Tibial nerve (tissue), 4 donors: Measurements from ENCODE around the gene TAGLN2. TPM values are rescaled to one million over a fixed set of nuclear protein-coding genes. Genes with fewer than 3 reads are reported as not detected.

Experiments
- DNase-seq, 2 donors: peaks; one replicate each; pipeline ENCODE4 v3.0.0-alpha.2; 2019; ENCODE audit warnings: low spot score in 2 of 2
- H3K27ac ChIP-seq, 4 donors: fragments of 200-600 bp; sonication (generic) in 3 of 4; one replicate each; pipeline ENCODE4 v1.5.1; 2017 to 2019; ENCODE audit warnings: mild to moderate bottlenecking in 1 of 4
- H3K27me3 ChIP-seq, 2 donors: fragments of 200-600 bp; sonication (generic) in 1 of 2; one replicate each; pipeline versions ENCODE4 v1.5.1 to v1.6.0; 2017 to 2019
- H3K36me3 ChIP-seq, 3 donors: fragments of 200-600 bp; sonication (generic); one replicate each; pipeline ENCODE4 v1.5.1; 2018 to 2019
- H3K4me1 ChIP-seq, 4 donors: fragments of 200-600 bp; sonication (generic) in 3 of 4; one replicate each; pipeline ENCODE4 v1.5.1; 2017 to 2019
- H3K4me3 ChIP-seq, 4 donors: fragments of 200-600 bp; sonication (generic) in 3 of 4; one replicate each; pipeline ENCODE4 v1.5.1; 2017 to 2019; ENCODE audit warnings: mild to moderate bottlenecking in 1 of 4, moderate library complexity in 1 of 4
- H3K9me3 ChIP-seq, 4 donors: fragments of 200-600 bp; sonication (generic) in 3 of 4; one replicate each; pipeline ENCODE4 v1.5.1; 2017 to 2019
- CTCF ChIP-seq, 5 experiments: fragments of 200-600 bp in 3 of 5; fragments of 450-650 bp in 2 of 5; sonication (generic) in 3 of 5; IDR thresholded peaks; one replicate each; pipeline ENCODE4 v1.5.1; 2016 to 2019; ENCODE audit warnings: antibody characterized with exemption in 5 of 5, mild to moderate bottlenecking in 3 of 5, moderate library complexity in 2 of 5
- EP300 ChIP-seq, 2 donors: sonication (generic); formaldehyde crosslinking; IDR thresholded peaks; one replicate each; pipeline ENCODE4 v1.6.1; 2017; ENCODE audit warnings: antibody characterized with exemption in 2 of 2, mild to moderate bottlenecking in 1 of 2
- POLR2A ChIP-seq, 2 donors: fragments of 450-650 bp; IDR thresholded peaks; one replicate each; pipeline ENCODE4 v1.6.1; 2017; ENCODE audit warnings: antibody characterized with exemption in 2 of 2, mild to moderate bottlenecking in 2 of 2, moderate library complexity in 2 of 2
- WGBS, 2 donors: methylation state at CpG; one replicate each; pipeline ENCODE4 v1.1.5; 2018; 5-methylcytosine and 5-hydroxymethylcytosine counted together
- total RNA-seq, 4 donors: library from RNA; depleted of rRNA; stranded (reverse); fragments of >200 nt; gene quantifications; one replicate each; pipeline ENCODE4 v1.1.0, GENCODE V29; 2016

Gene TAGLN2
- total RNA-seq, 4 donors from 2014 or later, result 149 to 205 (median 168) TPM

- 77 to 80% methylated on average over 15 of the region's 15 CpGs for WGBS, 2 donors
- peak overlapping the region in 2 of 4 donors; percentile 9 to 25 for H3K4me3 ChIP-seq
These were observed 36.3 kb upstream of the TAGLN2 start for GRCh38 chr1:159961636-159962035.

GRCh38 chr1:159960721-159961381 lies 35.5 kb upstream of the TAGLN2 start:
- 30 to 41% methylated on average over 5 of the region's 5 CpGs for WGBS, 2 donors
- Histone ChIP-seq H3K27me3 (no peaks in the 10 kb centered on the region), H3K4me1 (no peaks in the 10 kb centered on the region), H3K9me3 (no peaks in the 10 kb centered on the region), H3K27ac (peak overlapping the region in 3 of 4 donors; percentile 50 to 75 (median 63)), H3K36me3 (no peaks in the 10 kb centered on the region), H3K4me3 (peak overlapping the region in 2 of 4 donors; percentile 9 to 25)
- TF ChIP-seq POLR2A (IDR thresholded peaks at IDR 0.05) (no peak), CTCF (IDR thresholded peaks at IDR 0.05) (no peak), EP300 (IDR thresholded peaks at IDR 0.05) (peak in 1 of 2 donors; percentile 53)
- DNase-seq, result peak; percentile 52 to 58

More at GRCh38 chr1:159961636-159962035, 36.3 kb upstream of the TAGLN2 start:
- Histone ChIP-seq H3K27me3 (no peaks in the 10 kb centered on the region), H3K9me3 (no peaks in the 10 kb centered on the region), H3K4me1 (no peaks in the 10 kb centered on the region), H3K36me3 (no peaks in the 10 kb centered on the region), H3K27ac (peak overlapping the region in 3 of 4 donors; percentile 50 to 75 (median 60))
- no peak for TF ChIP-seq CTCF (IDR thresholded peaks at IDR 0.05)
- TF ChIP-seq POLR2A (IDR thresholded peaks at IDR 0.05), result no peak
- TF ChIP-seq EP300 (IDR thresholded peaks at IDR 0.05), result no peak
- no peak for DNase-seq

GRCh38 chr1:159959451-159959850 lies 34.1 kb upstream of the TAGLN2 start:
- H3K36me3 ChIP-seq, result no peaks in the 10 kb centered on the region
- H3K27me3 ChIP-seq, result no peaks in the 10 kb centered on the region
- 74 to 84% methylated on average over 4 of the region's 4 CpGs for WGBS, 2 donors
- H3K4me3 ChIP-seq, result no peak overlapping the region
- DNase-seq, result no peak
- no peaks in the 10 kb centered on the region for H3K4me1 ChIP-seq
- TF ChIP-seq POLR2A (IDR thresholded peaks at IDR 0.05) (no peak), CTCF (IDR thresholded peaks at IDR 0.05) (no peak), EP300 (IDR thresholded peaks at IDR 0.05) (no peak)
- H3K27ac ChIP-seq, result no peak overlapping the region
- no peaks in the 10 kb centered on the region for H3K9me3 ChIP-seq

- no peaks in the 10 kb centered on the region for H3K4me1 ChIP-seq
- TF ChIP-seq POLR2A (IDR thresholded peaks at IDR 0.05), result no peak
- TF ChIP-seq EP300 (IDR thresholded peaks at IDR 0.05), result no peak
- no peak for TF ChIP-seq CTCF (IDR thresholded peaks at IDR 0.05)
- no peak overlapping the region for H3K27ac ChIP-seq
- DNase-seq, result no peak
- no peak overlapping the region for H3K4me3 ChIP-seq
- whole genome bisulfite sequencing, 2 donors, result 53 to 68% methylated on average over 3 of the region's 3 CpGs
- H3K36me3 ChIP-seq, result no peaks in the 10 kb centered on the region
- H3K9me3 ChIP-seq, result no peaks in the 10 kb centered on the region
- no peaks in the 10 kb centered on the region for H3K27me3 ChIP-seq
These were observed 33.5 kb upstream of the TAGLN2 start for GRCh38 chr1:159958719-159959380.

- no peaks in the 10 kb centered on the region for H3K4me1 ChIP-seq
- no peaks in the 10 kb centered on the region for H3K9me3 ChIP-seq
- WGBS, 2 donors, result 56 to 59% methylated on average over 9 of the region's 9 CpGs
These were observed 32.5 kb upstream of the TAGLN2 start for GRCh38 chr1:159957824-159958268.

More at GRCh38 chr1:159957824-159958268, 32.5 kb upstream of the TAGLN2 start:
- Histone ChIP-seq H3K27ac (no peak overlapping the region), H3K4me3 (no peak overlapping the region), H3K27me3 (peaks cover 0 to 4% of the 10 kb centered on the region in 2 donors), H3K36me3 (no peaks in the 10 kb centered on the region)
- no peak for TF ChIP-seq POLR2A (IDR thresholded peaks at IDR 0.05)
- no peak for TF ChIP-seq CTCF (IDR thresholded peaks at IDR 0.05)
- no peak for TF ChIP-seq EP300 (IDR thresholded peaks at IDR 0.05)
- DNase-seq, result no peak
